HG02623 (cell line): ENCODE results near the gene PWP1.

Experiments
- ATAC-seq: cut with Tn5 transposase; IDR thresholded peaks from one replicate; pipeline ENCODE4 v1.9.1; 2021; ENCODE audit warnings: moderate library complexity; ENCODE audit not compliant: unreplicated experiment

The PWP1 gene

DNA sequence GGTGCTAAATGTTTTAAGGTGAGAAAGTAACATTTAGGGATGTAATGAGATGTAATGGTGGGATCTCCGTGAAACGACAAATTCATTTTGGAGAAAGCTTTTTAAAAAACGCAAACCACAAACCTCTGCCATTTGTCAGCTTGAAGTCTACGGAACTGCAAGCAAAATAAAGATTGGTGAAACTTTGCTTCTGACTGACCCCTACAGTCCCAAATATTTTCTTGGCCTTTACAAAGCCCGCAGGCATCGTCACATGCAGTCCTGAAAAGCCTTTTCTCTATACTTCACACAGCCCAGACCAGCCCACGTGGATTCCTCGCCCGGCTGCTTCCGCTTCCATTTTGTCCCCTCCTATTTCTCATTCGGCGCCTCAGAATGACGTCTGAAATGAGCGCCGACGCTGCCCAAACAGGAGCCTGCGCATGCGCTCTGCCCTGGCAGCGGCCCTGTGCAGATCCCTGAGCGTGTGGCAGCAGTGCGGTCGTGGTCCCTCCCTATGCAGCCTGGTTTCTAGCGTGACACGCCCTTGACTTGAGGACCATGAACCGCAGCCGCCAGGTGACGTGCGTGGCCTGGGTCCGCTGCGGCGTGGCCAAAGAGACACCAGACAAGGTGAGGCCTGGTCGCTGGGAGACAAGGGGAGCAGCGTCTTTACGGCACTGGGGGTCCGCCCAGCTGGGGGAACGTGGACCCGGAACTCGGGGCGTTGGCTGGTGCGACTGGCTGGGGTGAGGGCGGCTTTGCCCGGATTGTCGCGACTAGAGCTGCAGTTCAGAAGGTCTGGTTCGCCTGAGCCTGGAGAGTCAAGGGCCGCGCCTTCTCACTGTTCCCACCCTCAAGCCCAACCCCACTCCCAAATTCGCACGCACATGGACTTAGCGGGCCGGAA lies at the start of gene PWP1:
PWP1 (plus strand) TSS at position 440 of the 889 bp plus-strand sequence; CDS start at position 541, 101 bp downstream.
- ATAC-seq: peak; percentile 93

DNA sequence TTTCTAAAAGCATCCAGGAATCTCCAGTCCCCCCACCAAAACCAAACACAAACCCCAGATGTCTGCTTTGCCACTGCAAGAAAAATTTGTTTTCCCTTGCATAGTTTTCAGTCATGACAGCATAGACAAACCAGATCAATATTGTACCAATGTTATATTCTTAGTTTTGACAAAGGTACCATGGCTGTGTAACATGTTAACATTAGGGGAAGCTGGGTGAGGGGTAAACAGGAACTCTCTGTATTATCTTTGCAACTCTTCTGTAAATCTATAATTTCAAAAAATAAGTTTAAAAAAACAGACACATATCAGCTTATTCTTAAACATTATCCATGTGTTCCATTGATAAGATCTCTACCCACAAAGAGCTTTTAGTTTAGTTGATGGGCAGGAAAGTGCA lies 44.4 kb upstream of the PWP1 start:
- ATAC-seq: no peak

DNA sequence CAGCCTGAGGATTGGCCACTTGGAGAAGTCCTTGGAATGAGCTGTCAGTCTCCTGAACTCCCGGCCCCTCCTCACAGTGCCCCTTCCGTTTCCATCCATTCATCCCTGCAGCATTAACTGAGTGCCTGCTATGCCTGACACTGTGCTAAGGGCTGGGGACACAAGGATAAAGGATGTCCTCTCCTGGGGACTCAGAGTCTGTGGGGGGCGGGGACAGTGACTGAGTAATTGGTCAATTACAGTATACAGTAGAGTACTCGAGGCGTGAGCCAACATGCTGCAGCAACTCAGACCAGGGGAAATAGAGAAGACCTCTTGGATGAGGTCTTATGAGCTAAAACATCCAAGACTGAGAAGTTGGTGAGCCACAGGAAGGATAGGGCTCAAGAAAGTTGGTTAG lies 43.4 kb upstream of the PWP1 start:
- no peak for ATAC-seq

DNA sequence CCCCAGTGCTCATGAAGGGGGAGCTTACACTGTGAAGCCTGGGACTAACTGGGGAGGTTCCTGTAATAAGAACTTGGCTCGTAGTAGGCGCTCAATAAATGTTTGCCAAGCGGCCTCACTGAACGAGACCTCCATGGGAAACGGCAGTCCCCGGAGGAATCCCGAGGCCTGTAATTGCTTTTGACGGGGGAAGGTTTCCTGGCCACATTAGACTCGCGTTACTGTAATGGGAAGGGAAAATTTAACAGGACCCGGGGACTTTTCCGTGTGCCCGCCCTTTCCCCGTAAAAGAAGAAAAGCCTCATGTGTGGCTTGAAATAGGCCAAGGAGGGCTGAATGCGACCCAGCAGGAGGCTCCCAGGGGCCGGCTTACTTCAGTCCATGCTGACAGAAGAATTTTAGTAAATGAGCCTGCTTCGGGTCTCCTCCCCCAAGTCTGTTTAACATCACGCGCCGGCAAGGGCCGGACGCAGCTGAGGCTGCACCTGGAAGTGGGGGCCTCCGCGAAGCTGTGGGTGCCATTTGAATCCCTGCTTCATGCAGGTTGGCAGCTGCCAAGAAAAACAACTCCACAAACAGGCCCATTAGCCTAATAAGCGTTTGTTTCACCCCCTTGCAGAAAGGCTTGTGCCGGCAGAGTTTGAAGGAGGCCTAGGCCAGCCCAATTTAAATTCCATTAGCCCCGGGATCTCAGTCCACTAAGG lies 39.8 kb upstream of the PWP1 start:
- no peak for ATAC-seq

DNA sequence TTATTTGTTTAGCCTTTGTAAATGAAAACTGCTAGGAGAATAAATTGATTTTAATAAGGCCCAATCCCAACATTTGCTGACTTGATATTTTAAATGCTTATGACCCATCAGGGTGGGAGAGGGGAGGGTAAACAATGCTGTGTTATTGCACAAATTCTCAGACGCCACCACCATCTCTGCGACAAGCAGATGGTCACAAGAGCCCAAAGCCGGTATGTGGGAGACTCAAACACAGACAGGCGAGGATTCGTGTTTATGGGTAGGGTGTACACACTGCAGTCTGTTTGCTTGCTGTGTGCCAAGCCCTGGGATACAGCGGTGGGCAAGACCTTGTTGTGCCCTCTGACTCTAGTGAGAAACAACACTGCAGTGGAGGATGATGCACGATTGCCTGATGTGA lies 39.2 kb upstream of the PWP1 start:
- no peak for ATAC-seq

DNA sequence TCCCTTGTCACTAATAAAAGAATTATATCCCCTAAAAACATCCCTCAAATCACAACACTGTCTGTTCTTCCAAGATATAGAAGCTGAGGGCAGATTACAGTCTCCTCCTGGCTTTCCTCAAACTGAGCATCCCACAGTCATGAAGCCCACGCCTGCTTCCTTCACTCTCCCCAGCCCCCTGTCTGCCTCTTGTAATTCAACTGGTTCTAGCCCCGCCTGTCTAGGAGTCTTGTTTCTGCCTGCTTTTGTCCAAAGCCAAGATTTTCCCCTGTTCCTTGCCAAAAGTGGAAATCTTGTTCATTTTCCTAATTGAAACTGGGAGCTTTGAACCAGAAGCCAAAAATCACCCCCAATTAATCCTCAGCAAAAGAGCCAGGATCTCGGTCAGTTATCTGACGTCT lies 35.9 kb upstream of the PWP1 start:
- no peak for ATAC-seq

DNA sequence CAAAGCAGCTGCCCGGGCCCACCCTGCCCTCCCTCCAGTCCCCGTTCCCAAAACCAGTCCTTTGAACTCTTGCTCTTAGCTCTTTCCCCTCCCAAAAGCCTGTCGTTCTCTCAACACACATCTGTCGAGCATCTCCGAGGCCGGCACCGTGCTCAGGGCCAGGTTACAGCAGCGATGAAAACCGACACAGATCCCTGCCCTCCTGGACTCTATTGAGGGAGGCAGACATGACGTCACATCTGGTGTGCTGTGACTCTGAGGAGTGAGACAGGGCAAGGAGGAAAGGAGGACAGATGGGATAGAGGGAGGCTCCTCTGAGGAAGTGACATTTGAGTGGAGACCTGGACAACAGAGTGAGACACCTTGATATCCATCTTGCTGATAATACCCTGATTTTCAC lies 34.6 kb upstream of the PWP1 start:
- ATAC-seq: no peak

DNA sequence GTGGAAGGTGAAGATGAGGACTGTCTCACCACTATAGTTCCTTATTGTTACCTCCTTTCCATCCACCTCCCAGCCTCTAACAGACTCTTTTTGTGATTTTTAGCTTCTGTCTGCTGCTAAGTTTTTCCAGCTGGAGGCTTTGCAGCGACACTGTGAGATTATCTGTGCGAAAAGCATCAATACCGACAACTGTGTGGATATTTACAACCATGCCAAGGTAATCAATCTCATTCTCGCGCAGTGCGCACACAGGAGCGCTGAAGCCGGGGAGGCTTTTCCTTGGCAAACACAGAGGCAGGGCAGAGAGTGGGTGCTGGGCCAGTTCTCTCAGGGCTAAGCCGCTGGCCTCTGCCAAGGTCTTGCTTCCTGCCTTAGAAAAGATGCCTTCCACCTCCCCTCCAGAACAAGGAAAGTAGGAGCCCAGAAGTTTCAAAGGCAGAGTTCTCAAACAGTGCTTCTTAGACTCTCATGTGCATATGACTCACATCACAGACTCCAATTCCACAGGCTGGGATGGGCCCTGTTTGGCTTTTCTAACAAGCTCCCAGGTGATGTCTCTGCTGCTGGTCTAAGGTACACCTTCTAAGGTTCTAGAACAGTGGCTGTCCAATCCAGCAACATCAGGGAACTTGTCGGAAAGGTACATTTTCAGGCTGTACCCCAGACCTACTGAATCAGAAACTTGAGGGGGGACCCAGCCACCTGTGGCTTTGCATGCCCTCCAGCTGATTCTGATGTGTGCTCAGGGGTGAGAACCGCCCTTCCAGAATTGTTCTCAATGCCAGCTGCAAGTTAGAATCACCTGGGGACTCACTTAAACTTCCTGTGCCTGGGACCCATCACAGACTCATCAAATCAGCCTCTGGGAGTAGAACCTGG lies 33.8 kb upstream of the PWP1 start:
- no peak for ATAC-seq

DNA sequence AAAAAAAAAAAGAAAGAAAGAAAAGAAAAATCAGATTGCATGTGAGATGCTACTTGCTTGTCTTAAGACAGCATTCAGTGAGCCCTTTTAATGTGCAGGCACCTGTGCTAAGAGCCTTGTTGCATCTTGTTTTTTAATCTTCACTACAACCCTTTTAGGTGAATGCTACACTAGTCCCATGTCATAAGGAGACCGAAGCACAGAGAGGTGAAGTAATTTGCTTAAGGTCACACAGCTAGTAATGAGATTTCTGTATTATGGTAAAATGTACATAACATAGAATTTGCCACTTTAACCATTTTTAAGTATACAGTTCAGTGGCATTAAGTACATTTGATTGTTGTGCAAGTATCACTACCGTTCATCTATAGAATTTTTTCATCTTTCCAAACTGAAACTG lies 32.1 kb upstream of the PWP1 start:
- no peak for ATAC-seq

DNA sequence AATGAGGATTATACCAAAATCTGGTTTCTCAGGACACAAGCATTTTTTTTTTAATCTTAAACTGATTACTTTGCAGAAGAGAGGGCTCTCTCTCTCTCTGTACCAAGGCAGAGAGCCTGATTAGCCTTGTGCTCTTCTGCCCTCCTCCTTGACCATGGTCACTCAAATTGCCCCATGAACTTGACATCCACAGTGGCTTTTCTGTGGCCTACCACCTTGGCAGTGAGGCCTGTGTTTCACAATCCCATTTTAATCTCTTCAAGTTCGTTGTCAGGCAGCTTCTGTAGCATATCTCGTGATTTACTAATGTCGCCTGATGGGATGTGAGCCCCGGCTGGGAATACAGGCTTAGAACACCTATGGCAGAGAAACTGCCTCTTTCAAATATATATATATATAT lies 30.7 kb upstream of the PWP1 start:
- ATAC-seq: no peak

DNA sequence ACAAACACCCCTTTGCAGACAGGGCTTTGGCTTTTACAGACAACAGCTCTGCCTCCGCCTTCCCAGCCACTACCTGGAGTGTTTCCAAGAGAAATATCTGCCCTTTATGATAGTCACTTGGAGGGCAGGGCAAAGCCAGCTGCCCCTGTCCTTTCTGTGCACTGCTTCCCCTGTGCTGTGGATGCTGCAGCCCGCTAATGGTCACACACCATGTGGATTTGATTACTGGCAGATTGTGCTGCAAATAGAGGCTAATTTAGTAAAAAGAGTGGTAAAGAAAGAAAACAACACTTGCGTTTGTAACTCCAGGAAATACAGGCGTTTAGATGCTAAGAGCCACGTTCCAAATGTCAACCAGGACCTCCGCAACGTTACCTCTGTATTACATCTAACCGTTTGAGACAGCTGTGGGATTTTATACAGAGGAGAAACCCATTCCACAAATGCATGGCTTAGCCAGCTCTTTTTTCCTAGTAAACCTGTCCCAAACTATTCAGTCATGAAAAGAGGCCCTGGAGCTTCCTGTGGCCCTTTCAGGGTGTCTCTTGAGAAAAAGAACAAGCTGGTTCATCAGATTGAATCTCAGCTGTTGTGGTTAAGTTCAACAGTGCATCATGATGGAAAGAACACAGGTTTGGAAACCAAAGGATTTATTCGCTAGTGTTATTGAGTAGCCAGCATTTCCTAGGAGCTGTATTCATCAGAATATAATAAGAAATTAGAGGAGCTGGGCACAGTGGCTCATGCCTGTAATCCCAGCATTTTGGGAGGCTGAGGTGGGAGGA lies 30.1 kb upstream of the PWP1 start:
- no peak for ATAC-seq

DNA sequence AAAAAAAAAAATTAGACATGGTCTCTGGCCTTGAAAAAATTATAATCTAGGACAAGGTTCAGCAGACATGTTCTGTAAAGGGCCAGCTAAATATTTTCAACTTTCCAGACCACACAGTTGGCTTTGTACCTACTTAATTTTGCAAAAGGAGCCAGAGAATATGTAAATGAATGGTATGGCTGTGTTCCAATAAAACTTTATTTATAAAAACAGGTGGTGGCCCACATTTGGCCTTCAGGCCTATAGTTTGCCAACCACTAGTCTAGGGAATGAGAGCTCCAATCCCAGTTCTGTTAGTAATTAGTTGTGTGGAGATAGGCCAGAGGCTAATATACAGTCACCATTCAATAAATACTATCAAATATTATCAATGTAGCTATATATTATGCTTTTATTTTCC lies 29.3 kb upstream of the PWP1 start:
- no peak for ATAC-seq

DNA sequence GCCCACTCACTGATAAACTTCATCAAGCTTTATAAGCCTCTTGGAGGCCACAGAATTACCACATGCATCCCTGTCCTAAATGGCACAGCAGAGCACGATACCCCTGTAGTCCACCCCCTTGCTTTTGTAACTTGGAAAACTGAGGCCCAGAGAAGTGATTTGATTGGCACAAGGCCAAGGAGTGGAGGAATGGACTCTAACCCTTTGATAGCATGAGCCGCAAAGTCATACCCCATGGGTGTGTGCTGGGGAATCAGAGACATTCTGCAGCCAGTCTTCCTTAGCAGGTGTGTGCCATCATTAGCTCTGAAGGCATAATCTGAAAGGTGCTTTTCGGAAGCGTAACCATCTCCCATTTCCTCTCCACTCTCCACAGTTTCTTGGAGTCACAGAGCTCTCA lies 28.5 kb upstream of the PWP1 start:
- no peak for ATAC-seq

DNA sequence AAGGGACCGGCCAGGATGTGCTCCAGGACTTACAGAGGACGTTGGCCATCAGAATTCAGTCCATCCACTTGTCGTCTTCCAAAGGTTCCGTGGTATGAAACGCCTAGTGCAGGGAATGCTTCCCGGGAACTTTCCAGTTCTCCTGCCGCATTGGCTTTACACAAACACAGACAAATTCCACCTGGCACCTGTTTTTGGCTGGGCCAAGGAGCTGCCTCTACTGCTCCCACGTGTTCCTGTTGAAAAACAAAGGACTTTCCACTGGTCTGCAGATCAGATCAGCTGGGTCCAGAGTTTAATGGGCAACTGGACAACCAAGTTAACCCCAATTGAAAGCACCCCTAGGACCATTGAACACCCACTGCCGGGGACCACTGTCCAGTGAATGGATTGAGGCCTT lies 28.0 kb upstream of the PWP1 start:
- ATAC-seq: no peak

DNA sequence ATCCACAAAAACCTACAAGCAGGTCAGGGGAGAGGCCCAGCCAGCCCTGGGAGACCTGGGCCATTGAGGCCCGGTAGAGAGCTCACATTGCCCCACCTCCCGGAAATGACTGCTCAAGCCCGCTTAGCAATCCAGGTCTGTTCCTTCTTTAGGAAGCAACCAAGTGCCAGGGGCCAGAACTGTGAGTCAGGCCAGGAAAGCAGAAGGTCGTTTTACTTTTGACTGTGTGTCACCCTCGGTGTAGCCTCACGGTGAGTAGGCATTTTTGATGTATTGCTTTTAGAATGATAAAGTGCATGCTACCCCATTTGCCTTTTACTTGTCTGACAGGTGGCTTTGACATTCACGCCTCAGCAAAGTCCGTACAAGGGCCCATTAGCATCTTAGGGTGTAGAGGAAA lies 25.4 kb upstream of the PWP1 start:
- ATAC-seq: no peak

DNA sequence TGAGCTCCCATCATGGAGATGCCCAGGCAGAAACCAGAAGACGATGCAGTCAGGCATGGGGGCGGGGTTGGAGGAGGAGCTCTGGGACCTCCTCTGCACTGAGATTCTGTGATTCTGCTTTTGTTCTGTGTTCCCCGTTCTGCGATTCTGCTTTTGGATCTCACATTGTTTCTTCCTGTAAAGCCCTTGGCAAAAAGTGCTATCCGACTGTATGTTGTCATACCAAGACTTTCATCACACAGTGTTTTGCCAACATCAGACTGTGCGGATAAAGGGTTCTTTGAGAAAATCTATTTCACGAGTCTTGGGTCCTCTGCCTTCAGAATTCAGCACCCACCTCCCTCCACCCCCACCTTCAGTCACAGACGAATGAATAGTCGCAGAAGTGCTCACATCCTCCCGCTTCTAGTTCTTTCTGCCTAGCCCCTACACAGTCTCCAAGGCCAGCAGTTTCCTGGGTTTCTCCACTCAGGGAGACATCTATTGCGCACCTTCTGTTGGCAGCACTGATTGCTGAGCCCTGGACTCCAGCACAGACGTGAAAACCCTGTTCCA lies 24.7 kb upstream of the PWP1 start:
- no peak for ATAC-seq

DNA sequence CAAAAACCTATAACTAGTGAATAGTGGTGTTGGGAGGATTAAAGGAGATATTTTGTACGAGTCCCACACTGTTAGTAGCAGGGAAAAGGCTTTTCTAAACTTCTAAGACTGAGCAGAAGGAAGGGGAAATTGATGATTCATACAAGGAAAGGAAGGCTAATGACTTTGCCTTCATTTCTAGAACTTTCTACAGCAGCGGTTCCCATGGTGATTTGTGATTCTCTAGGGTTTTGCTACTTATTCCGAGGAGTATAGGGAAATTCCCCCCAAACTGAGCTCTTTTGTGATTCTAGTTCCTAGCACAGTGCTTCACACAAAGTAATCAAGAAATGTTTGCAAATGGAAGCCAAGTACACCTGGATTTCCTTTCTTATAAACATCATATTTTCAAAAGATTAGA lies 23.8 kb upstream of the PWP1 start:
- ATAC-seq: no peak

DNA sequence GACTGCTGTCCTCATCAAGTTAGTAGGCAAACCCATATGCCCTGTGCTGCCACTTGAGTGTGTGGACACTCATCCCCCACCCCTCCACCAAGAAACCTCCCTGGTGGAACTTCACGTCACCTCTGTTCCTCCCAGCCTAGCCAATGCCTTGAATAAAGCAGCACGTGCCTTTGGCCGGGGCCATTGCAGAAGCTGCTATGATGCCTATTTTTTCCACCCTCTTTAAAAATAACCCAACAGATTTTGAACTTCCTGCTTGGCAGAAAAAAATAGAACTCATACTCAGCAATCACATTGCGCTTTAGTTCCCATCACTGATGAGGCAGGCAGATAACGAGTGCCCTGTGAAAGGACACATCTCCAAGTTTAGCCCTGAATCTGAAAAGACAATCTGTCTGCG lies 23.1 kb upstream of the PWP1 start:
- ATAC-seq: no peak

DNA sequence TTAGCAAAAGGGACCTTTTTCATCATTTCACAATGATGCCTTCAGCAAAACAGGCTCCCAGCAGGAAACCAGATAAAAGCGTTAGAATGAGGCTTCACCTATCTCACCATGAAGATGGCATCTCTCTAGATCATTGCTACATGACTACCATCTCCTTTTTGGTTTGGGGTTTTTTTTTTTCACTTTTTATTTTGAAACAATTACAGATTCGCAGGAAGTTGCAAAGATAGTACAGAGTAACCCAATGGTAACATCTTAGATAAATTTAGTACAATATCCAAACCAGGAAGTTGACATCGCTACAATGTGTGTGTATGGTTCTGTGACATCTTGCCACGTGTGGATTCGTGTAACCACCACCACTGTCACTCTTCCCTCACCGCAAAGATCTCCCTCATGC lies 22.3 kb upstream of the PWP1 start:
- ATAC-seq: no peak

DNA sequence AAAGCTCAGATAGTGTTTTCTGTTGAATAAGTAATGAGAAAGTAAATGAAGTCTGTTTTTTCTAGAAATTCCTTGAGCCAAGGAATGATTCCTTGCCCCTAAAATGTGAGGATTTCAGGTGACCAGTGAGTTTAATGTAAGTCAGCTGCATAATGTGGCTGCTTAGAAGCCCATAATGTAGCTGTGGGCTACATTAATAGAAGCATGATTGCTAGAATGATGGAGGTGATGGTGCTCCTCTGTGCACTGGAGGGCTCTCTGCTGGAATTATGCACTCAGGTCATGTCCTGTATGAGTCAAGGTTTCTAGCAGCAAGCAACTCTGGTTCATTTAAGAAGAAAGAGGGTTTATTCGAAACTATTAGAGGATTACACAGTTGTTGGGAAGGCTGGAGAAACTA lies 19.6 kb upstream of the PWP1 start:
- no peak for ATAC-seq
